GM18505 (cell line): Measurements from ENCODE around the gene TEK.

Source experiments
- ATAC-seq: cut with Tn5 transposase; IDR thresholded peaks from one replicate; pipeline ENCODE4 v1.9.1; 2021; ENCODE audit not compliant: unreplicated experiment
- POLR2A ChIP-seq: IDR thresholded peaks from 4 replicates; pipeline ENCODE4 v1.6.1; 2011; ENCODE audit warnings: borderline replicate concordance; ENCODE audit not compliant: insufficient read depth, insufficient read length; ENCODE audit errors: extremely low read depth

TEK gene

GRCh38 chr9:27094640-27095298 is 14.3 kb upstream of the TEK start:
- ATAC-seq: no peak
- no peak for TF ChIP-seq POLR2A

- TF ChIP-seq POLR2A: no peak
- ATAC-seq: no peak
Measured at GRCh38 chr9:27107241-27107640, 1.8 kb upstream of the TEK start.

GRCh38 chr9:27109621-27110020 is 596 bp downstream of the TEK start:
- no peak for ATAC-seq
- no peak for TF ChIP-seq POLR2A

GRCh38 chr9:27110181-27110580 is 1.2 kb downstream of the TEK start:
- ATAC-seq: no peak
- no peak for TF ChIP-seq POLR2A

GRCh38 chr9:27112235-27112634 is 3.2 kb downstream of the TEK start:
- no peak for TF ChIP-seq POLR2A
- no peak for ATAC-seq

GRCh38 chr9:27117489-27118135 is 8.6 kb downstream of the TEK start:
- TF ChIP-seq POLR2A: no peak
- ATAC-seq: no peak

GRCh38 chr9:27118916-27119315 is 9.9 kb downstream of the TEK start:
- TF ChIP-seq POLR2A: no peak
- no peak for ATAC-seq

- no peak for ATAC-seq
- no peak for TF ChIP-seq POLR2A
Measured at GRCh38 chr9:27124151-27124550, 15.1 kb downstream of the TEK start.

GRCh38 chr9:27125030-27125429 is 16.0 kb downstream of the TEK start:
- no peak for ATAC-seq
- no peak for TF ChIP-seq POLR2A

GRCh38 chr9:27125936-27126335 is 16.9 kb downstream of the TEK start:
- ATAC-seq: no peak
- TF ChIP-seq POLR2A: no peak

GRCh38 chr9:27126670-27127069 is 17.6 kb downstream of the TEK start:
- no peak for ATAC-seq
- TF ChIP-seq POLR2A: no peak

GRCh38 chr9:27129221-27129620 is 20.2 kb downstream of the TEK start:
- ATAC-seq: no peak
- TF ChIP-seq POLR2A: no peak

GRCh38 chr9:27131731-27132130 is 22.7 kb downstream of the TEK start:
- TF ChIP-seq POLR2A: no peak
- ATAC-seq: no peak

- no peak for TF ChIP-seq POLR2A
- no peak for ATAC-seq
Measured at GRCh38 chr9:27133817-27134216, 24.8 kb downstream of the TEK start.
